HL-60 (cell line): ENCODE results near the gene CLDN3.

Experiments used
- GABPA ChIP-seq: IDR thresholded peaks from 2 replicates; pipeline ENCODE4 v1.6.1; 2012; ENCODE audit warnings: low read depth
- POLR2AphosphoS5 ChIP-seq: IDR thresholded peaks from 2 replicates; pipeline ENCODE4 v1.6.1; 2012; ENCODE audit warnings: low read depth
- SPI1 ChIP-seq: IDR thresholded peaks from 2 replicates; pipeline ENCODE4 v1.6.1; 2012; ENCODE audit warnings: low read depth, mild to moderate bottlenecking, borderline replicate concordance
- TF ChIP-seq, protein P1 (sequence below): IDR thresholded peaks from one replicate; pipeline ENCODE4 v1.5.1; 2011; ENCODE audit warnings: low read length, control low read depth, inconsistent platforms; ENCODE audit not compliant: insufficient read depth
- TF ChIP-seq, protein P2 (sequence below): IDR thresholded peaks from 2 replicates; pipeline ENCODE4 v1.6.1; 2012; ENCODE audit warnings: low read depth; ENCODE audit not compliant: insufficient replicate concordance

DNA sequence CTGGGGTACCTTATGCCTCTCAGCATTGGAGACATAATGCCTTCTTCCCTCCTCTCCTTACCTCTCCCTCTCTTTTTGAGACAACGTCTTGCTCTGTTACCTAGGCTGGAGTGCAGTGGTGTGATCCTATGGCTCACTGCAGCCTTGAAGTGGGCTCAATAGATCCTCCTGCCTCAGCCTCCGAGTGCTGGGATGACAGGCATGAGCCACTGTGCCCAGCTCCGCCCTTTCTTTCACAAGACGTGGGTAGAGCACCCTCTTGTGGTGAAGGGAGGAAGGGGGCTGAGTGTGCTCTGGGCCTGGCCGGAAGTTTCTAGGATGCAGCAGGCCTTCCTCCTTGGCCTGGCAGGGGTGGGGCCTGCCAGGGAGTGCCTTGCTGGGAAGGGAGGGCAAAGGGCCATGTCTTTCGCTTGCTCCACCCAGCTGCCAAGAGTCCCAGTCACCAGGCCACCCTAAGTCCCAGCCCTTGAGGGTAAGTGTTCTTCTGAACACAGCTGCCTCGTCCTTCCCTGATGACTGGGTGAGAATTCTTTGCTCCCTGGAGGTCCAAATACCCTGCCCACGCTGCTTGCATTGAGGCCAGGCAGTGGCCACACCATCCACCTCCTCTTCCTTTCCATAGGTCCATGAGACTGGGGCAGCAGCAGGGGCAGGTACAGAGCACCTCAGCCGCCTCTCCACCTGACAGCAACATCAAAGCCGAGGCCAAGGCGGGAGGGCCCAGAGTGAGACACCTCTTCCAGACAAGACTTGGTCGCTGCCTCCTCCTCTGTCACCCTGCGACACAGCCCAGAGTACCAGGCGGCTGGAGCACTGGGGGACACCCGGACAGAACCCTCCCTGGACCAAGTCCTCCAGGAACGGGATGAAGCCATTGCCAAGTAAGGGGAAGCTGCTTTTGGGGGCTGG lies 35.2 kb downstream of the CLDN3 start:
- TF ChIP-seq, protein P1, sequence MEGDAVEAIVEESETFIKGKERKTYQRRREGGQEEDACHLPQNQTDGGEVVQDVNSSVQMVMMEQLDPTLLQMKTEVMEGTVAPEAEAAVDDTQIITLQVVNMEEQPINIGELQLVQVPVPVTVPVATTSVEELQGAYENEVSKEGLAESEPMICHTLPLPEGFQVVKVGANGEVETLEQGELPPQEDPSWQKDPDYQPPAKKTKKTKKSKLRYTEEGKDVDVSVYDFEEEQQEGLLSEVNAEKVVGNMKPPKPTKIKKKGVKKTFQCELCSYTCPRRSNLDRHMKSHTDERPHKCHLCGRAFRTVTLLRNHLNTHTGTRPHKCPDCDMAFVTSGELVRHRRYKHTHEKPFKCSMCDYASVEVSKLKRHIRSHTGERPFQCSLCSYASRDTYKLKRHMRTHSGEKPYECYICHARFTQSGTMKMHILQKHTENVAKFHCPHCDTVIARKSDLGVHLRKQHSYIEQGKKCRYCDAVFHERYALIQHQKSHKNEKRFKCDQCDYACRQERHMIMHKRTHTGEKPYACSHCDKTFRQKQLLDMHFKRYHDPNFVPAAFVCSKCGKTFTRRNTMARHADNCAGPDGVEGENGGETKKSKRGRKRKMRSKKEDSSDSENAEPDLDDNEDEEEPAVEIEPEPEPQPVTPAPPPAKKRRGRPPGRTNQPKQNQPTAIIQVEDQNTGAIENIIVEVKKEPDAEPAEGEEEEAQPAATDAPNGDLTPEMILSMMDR = peak; percentile 92
- TF ChIP-seq GABPA (no peak), POLR2AphosphoS5 (peak; percentile 57; the same call in 1 of the 2 replicates), SPI1 (peak; percentile 47; the same call in 1 of the 2 replicates)
- TF ChIP-seq, protein P2, sequence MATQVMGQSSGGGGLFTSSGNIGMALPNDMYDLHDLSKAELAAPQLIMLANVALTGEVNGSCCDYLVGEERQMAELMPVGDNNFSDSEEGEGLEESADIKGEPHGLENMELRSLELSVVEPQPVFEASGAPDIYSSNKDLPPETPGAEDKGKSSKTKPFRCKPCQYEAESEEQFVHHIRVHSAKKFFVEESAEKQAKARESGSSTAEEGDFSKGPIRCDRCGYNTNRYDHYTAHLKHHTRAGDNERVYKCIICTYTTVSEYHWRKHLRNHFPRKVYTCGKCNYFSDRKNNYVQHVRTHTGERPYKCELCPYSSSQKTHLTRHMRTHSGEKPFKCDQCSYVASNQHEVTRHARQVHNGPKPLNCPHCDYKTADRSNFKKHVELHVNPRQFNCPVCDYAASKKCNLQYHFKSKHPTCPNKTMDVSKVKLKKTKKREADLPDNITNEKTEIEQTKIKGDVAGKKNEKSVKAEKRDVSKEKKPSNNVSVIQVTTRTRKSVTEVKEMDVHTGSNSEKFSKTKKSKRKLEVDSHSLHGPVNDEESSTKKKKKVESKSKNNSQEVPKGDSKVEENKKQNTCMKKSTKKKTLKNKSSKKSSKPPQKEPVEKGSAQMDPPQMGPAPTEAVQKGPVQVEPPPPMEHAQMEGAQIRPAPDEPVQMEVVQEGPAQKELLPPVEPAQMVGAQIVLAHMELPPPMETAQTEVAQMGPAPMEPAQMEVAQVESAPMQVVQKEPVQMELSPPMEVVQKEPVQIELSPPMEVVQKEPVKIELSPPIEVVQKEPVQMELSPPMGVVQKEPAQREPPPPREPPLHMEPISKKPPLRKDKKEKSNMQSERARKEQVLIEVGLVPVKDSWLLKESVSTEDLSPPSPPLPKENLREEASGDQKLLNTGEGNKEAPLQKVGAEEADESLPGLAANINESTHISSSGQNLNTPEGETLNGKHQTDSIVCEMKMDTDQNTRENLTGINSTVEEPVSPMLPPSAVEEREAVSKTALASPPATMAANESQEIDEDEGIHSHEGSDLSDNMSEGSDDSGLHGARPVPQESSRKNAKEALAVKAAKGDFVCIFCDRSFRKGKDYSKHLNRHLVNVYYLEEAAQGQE = no peak
